Muscle layer of duodenum (tissue), 2 donors: Measurements from ENCODE around the gene JAK3.
"Not testable (repeated sequence)": the region's sequence is repeated elsewhere in the genome, so short reads cannot be mapped to it uniquely, and the experiment has no call there.

Experiments used
- H3K27ac ChIP-seq: one replicate; pipeline ENCODE4 v1.7.0; 2013; ENCODE audit warnings: mild to moderate bottlenecking, low read length
- H3K27me3 ChIP-seq: one replicate; pipeline ENCODE4 v1.7.0; 2013; ENCODE audit warnings: low read depth, mild to moderate bottlenecking, control low read depth, low read length
- H3K36me3 ChIP-seq, 2 donors: one replicate each; pipeline ENCODE4 v1.7.0; 2013; ENCODE audit warnings: low read length in 2 of 2, control low read depth in 1 of 2, mild to moderate bottlenecking in 1 of 2; ENCODE audit not compliant: insufficient read depth in 2 of 2, control insufficient read depth in 1 of 2
- H3K4me1 ChIP-seq, 2 donors: one replicate each; pipeline ENCODE4 v1.7.0; 2013; ENCODE audit warnings: low read length in 2 of 2, mild to moderate bottlenecking in 2 of 2, control low read depth in 1 of 2, moderate library complexity in 1 of 2; ENCODE audit not compliant: insufficient read depth in 2 of 2, control insufficient read depth in 1 of 2
- H3K4me3 ChIP-seq, 2 donors: one replicate each; pipeline ENCODE4 v1.7.0; 2013; ENCODE audit warnings: low read length in 2 of 2, low read depth in 1 of 2, mild to moderate bottlenecking in 1 of 2
- H3K9me3 ChIP-seq, 2 donors: one replicate each; pipeline ENCODE4 v1.7.0; 2013; ENCODE audit warnings: low read length in 2 of 2, control low read depth in 1 of 2, mild to moderate bottlenecking in 1 of 2; ENCODE audit not compliant: control insufficient read depth in 1 of 2
- donor health status: healthy.

The JAK3 gene

GRCh38 chr19:17778968-17779929, 68.5 kb downstream of the JAK3 start:
- peaks cover 0 to 9% of the 10 kb centered on the region in 2 donors for H3K4me1 ChIP-seq
- peak overlapping the region in 1 of 2 donors; percentile 14 for H3K4me3 ChIP-seq
- H3K9me3 ChIP-seq, result no peaks in the 10 kb centered on the region
- no peaks in the 10 kb centered on the region for H3K36me3 ChIP-seq
- H3K27ac ChIP-seq, result no peak overlapping the region
- H3K27me3 ChIP-seq, result no peaks in the 10 kb centered on the region

- Histone ChIP-seq H3K36me3 (no peaks in the 10 kb centered on the region), H3K9me3 (no peaks in the 10 kb centered on the region), H3K27me3 (no peaks in the 10 kb centered on the region), H3K4me3 (peak overlapping the region in 1 of 2 donors; percentile 14), H3K27ac (no peak overlapping the region), H3K4me1 (peaks cover 0 to 9% of the 10 kb centered on the region in 2 donors)
Measured at GRCh38 chr19:17778251-17778967, 69.4 kb downstream of the JAK3 start.

- H3K4me3 ChIP-seq, H3K9me3 ChIP-seq, H3K4me1 ChIP-seq, H3K27ac ChIP-seq, H3K27me3 ChIP-seq, H3K36me3 ChIP-seq: not testable (repeated sequence)
Measured at GRCh38 chr19:17777840-17778239, 69.9 kb downstream of the JAK3 start.

- Histone ChIP-seq H3K36me3 (no peaks in the 10 kb centered on the region), H3K9me3 (no peaks in the 10 kb centered on the region), H3K4me1 (peaks cover 0 to 9% of the 10 kb centered on the region in 2 donors), H3K27ac (no peak overlapping the region), H3K27me3 (no peaks in the 10 kb centered on the region), H3K4me3 (no peak overlapping the region)
Measured at GRCh38 chr19:17775991-17776803, 71.6 kb downstream of the JAK3 start.

- no peak overlapping the region for H3K4me3 ChIP-seq
- peaks cover 0 to 9% of the 10 kb centered on the region in 2 donors for H3K4me1 ChIP-seq
- no peaks in the 10 kb centered on the region for H3K36me3 ChIP-seq
- no peaks in the 10 kb centered on the region for H3K9me3 ChIP-seq
- H3K27me3 ChIP-seq, result no peaks in the 10 kb centered on the region
- H3K27ac ChIP-seq, result no peak overlapping the region
Measured at GRCh38 chr19:17775245-17775927, 72.4 kb downstream of the JAK3 start.
